ENCODE results near the gene MEOX1.

MEOX1 gene

DNA sequence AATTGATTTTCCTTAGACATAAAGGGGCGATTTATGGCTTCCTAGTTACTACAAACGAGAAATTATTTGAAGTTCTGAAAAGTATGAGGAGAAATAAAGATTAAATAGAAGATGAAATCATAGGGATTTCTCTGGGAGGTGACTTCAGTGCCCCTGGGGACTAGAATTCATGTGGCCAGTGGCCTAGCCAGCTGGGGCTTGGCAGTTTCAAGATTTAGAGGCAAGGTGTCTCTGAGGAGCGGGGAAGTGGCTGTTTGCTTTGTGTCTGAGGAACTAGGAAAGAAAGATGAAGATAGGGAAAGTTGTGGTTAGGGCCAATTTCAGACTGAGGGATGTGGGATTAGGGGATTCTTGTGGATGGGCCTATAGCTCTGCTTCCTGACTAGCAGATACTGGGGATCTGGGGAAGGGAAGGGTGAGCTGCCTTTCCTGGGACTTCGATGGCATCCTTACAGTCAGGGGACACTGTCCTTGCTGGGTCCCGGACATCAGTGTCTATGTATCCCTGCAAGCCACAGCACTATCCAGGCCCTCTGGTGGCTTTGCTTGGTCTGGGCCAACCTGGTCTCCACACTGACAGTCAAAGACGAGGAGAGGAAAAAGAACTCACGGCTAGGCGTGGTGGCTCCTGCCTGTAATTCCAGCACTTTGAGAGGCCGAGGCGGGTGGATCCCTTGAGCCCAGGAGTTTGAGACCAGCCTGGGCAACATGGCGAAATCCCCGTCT is 22.4 kb upstream of the MEOX1 start:
- TF ChIP-seq, protein P1, sequence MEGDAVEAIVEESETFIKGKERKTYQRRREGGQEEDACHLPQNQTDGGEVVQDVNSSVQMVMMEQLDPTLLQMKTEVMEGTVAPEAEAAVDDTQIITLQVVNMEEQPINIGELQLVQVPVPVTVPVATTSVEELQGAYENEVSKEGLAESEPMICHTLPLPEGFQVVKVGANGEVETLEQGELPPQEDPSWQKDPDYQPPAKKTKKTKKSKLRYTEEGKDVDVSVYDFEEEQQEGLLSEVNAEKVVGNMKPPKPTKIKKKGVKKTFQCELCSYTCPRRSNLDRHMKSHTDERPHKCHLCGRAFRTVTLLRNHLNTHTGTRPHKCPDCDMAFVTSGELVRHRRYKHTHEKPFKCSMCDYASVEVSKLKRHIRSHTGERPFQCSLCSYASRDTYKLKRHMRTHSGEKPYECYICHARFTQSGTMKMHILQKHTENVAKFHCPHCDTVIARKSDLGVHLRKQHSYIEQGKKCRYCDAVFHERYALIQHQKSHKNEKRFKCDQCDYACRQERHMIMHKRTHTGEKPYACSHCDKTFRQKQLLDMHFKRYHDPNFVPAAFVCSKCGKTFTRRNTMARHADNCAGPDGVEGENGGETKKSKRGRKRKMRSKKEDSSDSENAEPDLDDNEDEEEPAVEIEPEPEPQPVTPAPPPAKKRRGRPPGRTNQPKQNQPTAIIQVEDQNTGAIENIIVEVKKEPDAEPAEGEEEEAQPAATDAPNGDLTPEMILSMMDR (IDR thresholded peaks at IDR 0.05; ENCODE audit: insufficient read depth, low read length, poor library complexity, severe bottlenecking) = no peak
- TF ChIP-seq EZH2phosphoT487 (conservative IDR thresholded peaks at IDR 0.05; ENCODE audit: low read length) = no peak
- no peak overlapping the region for H3K4me3 ChIP-seq (ENCODE audit: insufficient read depth, low read length, poor library complexity, severe bottlenecking)
- no peaks in the 10 kb centered on the region for H3K9me3 ChIP-seq (ENCODE audit: insufficient read depth, low read length)
- H3K79me2 ChIP-seq (ENCODE audit: insufficient read depth, low read length) = no peaks in the 10 kb centered on the region
- no peaks in the 10 kb centered on the region for H3F3A ChIP-seq (ENCODE audit: insufficient read depth)
- H2AFZ ChIP-seq (ENCODE audit: low read depth, low read length, severe bottlenecking) = no peak overlapping the region
- H3K4me2 ChIP-seq (ENCODE audit: low read depth, low read length, poor library complexity, severe bottlenecking) = no peak overlapping the region
- no peak overlapping the region for H3K9ac ChIP-seq (ENCODE audit: low read length)
- no peaks in the 10 kb centered on the region for H3K36me3 ChIP-seq (ENCODE audit: low read length)
- no peaks in the 10 kb centered on the region for H3K27me3 ChIP-seq (ENCODE audit: low read length)
- H4K20me1 ChIP-seq (ENCODE audit: low read depth, low read length) = no peaks in the 10 kb centered on the region
- no peak overlapping the region for H3K27ac ChIP-seq (ENCODE audit: low read depth, low read length)
- H3K9me2 ChIP-seq (replicated peaks; ENCODE audit: insufficient read depth, low read length) = no peaks in the 10 kb centered on the region

- Histone ChIP-seq H3K9me2 (replicated peaks; ENCODE audit: insufficient read depth, low read length) (no peaks in the 10 kb centered on the region), H3K27ac (ENCODE audit: low read depth, low read length) (no peak overlapping the region), H2AFZ (ENCODE audit: low read depth, low read length, severe bottlenecking) (no peak overlapping the region), H3K36me3 (ENCODE audit: low read length) (no peaks in the 10 kb centered on the region), H3K79me2 (ENCODE audit: insufficient read depth, low read length) (no peaks in the 10 kb centered on the region), H4K20me1 (ENCODE audit: low read depth, low read length) (no peaks in the 10 kb centered on the region), H3K4me3 (ENCODE audit: insufficient read depth, low read length, poor library complexity, severe bottlenecking) (no peak overlapping the region), H3K4me2 (ENCODE audit: low read depth, low read length, poor library complexity, severe bottlenecking) (no peak overlapping the region), H3F3A (ENCODE audit: insufficient read depth) (no peaks in the 10 kb centered on the region), H3K27me3 (ENCODE audit: low read length) (no peaks in the 10 kb centered on the region), H3K9ac (ENCODE audit: low read length) (no peak overlapping the region), H3K9me3 (ENCODE audit: insufficient read depth, low read length) (no peaks in the 10 kb centered on the region)
- TF ChIP-seq EZH2phosphoT487 (conservative IDR thresholded peaks at IDR 0.05; ENCODE audit: low read length) = no peak
- TF ChIP-seq, protein P1 (IDR thresholded peaks at IDR 0.05; ENCODE audit: insufficient read depth, low read length, poor library complexity, severe bottlenecking) = no peak
Observed at GRCh38 chr17:43680461-43680860, 18.7 kb upstream of the MEOX1 start.

- Histone ChIP-seq H4K20me1 (ENCODE audit: low read depth, low read length) (no peaks in the 10 kb centered on the region), H3F3A (ENCODE audit: insufficient read depth) (no peaks in the 10 kb centered on the region), H3K36me3 (ENCODE audit: low read length) (no peaks in the 10 kb centered on the region), H3K9me2 (replicated peaks; ENCODE audit: insufficient read depth, low read length) (no peaks in the 10 kb centered on the region), H3K4me2 (ENCODE audit: low read depth, low read length, poor library complexity, severe bottlenecking) (no peak overlapping the region), H3K9ac (ENCODE audit: low read length) (no peak overlapping the region), H3K9me3 (ENCODE audit: insufficient read depth, low read length) (no peaks in the 10 kb centered on the region), H3K27ac (ENCODE audit: low read depth, low read length) (no peak overlapping the region), H3K4me3 (ENCODE audit: insufficient read depth, low read length, poor library complexity, severe bottlenecking) (no peak overlapping the region), H3K79me2 (ENCODE audit: insufficient read depth, low read length) (no peaks in the 10 kb centered on the region), H2AFZ (ENCODE audit: low read depth, low read length, severe bottlenecking) (no peak overlapping the region), H3K27me3 (ENCODE audit: low read length) (no peaks in the 10 kb centered on the region)
- TF ChIP-seq EZH2phosphoT487 (conservative IDR thresholded peaks at IDR 0.05; ENCODE audit: low read length) = no peak
- TF ChIP-seq, protein P1 (IDR thresholded peaks at IDR 0.05; ENCODE audit: insufficient read depth, low read length, poor library complexity, severe bottlenecking) = no peak
Observed at GRCh38 chr17:43679911-43680310, 18.2 kb upstream of the MEOX1 start.

Data from SU-DHL-6 (cell line).